Measurements from ENCODE around the gene CCDC121.

The CCDC121 gene

GRCh38 chr2:27581417-27582128 is 47.2 kb downstream of the CCDC121 start:
- DNase-seq = no peak
